Measurements from ENCODE around the gene PSMB7. TPM values are rescaled to one million over a fixed set of nuclear protein-coding genes. Genes with fewer than 3 reads are reported as not detected.

PSMB7 gene
- total and polyA plus RNA-seq, 2 of the 13 experiments (the other 11 are each of a cell fraction or from before 2014, with no cell fraction given) = 259 to 291 TPM

DNA sequence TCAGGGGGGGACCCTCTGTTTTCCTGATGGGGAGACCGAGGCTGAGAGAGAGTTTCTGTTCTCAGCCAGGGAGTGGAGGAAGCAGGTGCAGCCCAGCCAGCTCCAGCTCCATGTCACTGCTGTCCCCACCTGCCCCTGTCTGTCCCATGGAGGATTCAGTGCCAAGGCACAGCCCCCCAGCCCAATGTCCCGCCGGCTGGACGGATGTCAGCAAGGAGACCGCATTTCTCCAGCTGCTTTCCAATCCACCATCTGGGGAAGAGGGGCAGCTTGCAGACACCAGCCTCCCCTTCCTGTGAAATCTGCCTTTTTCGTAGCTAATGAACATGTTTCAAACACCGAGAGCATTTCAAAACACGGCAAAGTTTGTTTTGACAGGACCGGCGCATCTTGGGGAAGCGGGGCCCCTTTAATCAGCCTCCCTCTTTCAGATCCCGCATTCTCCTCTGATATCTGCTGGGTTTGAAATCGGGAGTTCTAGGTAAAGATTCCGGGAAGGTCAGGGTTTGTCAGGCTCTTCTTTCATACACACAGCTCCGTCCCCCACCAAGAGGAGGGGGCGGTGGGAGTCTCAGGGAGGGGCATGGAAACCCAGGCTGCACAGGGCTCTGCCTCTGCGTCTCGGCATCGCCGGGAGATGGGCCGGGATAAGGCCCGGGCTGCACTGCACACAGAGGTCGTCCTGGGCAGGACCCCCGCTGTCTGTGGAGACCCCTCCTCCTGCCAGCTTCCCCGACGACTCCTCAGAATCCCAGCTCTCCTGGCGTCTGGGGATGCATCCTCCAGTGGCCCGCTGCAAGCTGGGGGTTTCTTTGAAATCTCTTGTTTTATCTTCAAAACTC lies 82.7 kb downstream of the PSMB7 start:
- Histone ChIP-seq H3K4me2 (ENCODE audit: low read depth, low read length) (no peak overlapping the region), H4K20me1 (ENCODE audit: insufficient read depth, low read length) (no peaks in the 10 kb centered on the region), H2AFZ (ENCODE audit: low read length) (no peak overlapping the region), H3K9ac (ENCODE audit: insufficient read depth, low read depth, low read length) (no peak overlapping the region), H3K36me3 (replicated peaks in 1 of 2; ENCODE audit: control insufficient read depth in 1 of 2, insufficient read depth in 2 of 2, low read length in 2 of 2) (peaks cover 47 to 70% of the 10 kb centered on the region in 2 experiments), H3K27me3 (ENCODE audit: control insufficient read depth in 1 of 2, insufficient read depth in 2 of 2, low read length in 2 of 2) (no peaks in the 10 kb centered on the region), H3K27ac (ENCODE audit: extremely low read length, insufficient read depth, low read length) (no peak overlapping the region), H3K79me2 (ENCODE audit: insufficient read depth, low read length) (no peaks in the 10 kb centered on the region), H3K9me3 (ENCODE audit: low read length) (no peaks in the 10 kb centered on the region), H3K4me1 (ENCODE audit: insufficient read depth, low read length) (no peaks in the 10 kb centered on the region), H3K4me3 (replicated peaks in 1 of 3; ENCODE audit: insufficient read depth in 1 of 3, low read depth in 2 of 3, low read length in 3 of 3) (no peak overlapping the region)
- ChIA-PET POLR2A (no interaction called here), CTCF (ENCODE audit: low intra/inter-chr PET ratio, low total read pairs) (no interaction called here)
- FAIRE-seq (no peak), ATAC-seq (no peak), DNase-seq (ENCODE audit: low spot score) (no peak)
- WGBS (ENCODE audit: low lambda C conversion rate) = 91% methylated on average over 16 of the region's 28 CpGs
- BruUV-seq (replicated peaks) = no TSS peak
- in situ Hi-C loops (cut with HindIII; ENCODE audit: extremely low pct_ligation_motif_present, low pct_unique_long_range_greater_than_20kb) = no loop called here
- TF ChIP-seq ZNF652 (CRISPR knock-in tag; IDR thresholded peaks at IDR 0.05; ENCODE audit: borderline replicate concordance, low read depth) (no peak), ZNF296 (CRISPR knock-in tag; conservative IDR thresholded peaks at IDR 0.05) (no peak), AGO2 (optimal IDR thresholded peaks at IDR 0.05; ENCODE audit: low read depth, low read length) (peak; percentile 46), ZNF350 (CRISPR knock-in tag; IDR thresholded peaks at IDR 0.05; ENCODE audit: borderline replicate concordance, low read depth) (no peak), ZNF501 (CRISPR knock-in tag; IDR thresholded peaks at IDR 0.05) (no peak), ATM (IDR thresholded peaks at IDR 0.05; ENCODE audit: borderline replicate concordance) (no peak), ZNF747 (CRISPR knock-in tag; IDR thresholded peaks at IDR 0.05; ENCODE audit: borderline replicate concordance) (no peak)
- TF ChIP-seq, protein P1, sequence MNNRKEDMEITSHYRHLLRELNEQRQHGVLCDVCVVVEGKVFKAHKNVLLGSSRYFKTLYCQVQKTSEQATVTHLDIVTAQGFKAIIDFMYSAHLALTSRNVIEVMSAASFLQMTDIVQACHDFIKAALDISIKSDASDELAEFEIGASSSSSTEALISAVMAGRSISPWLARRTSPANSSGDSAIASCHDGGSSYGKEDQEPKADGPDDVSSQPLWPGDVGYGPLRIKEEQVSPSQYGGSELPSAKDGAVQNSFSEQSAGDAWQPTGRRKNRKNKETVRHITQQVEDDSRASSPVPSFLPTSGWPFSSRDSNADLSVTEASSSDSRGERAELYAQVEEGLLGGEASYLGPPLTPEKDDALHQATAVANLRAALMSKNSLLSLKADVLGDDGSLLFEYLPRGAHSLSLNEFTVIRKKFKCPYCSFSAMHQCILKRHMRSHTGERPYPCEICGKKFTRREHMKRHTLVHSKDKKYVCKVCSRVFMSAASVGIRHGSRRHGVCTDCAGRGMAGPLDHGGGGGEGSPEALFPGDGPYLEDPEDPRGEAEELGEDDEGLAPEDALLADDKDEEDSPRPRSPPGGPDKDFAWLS (CRISPR knock-in tag; IDR thresholded peaks at IDR 0.05; ENCODE audit: borderline replicate concordance) = no peak
- TF ChIP-seq, protein P2, sequence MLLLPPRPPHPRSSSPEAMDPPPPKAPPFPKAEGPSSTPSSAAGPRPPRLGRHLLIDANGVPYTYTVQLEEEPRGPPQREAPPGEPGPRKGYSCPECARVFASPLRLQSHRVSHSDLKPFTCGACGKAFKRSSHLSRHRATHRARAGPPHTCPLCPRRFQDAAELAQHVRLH (CRISPR knock-in tag; IDR thresholded peaks at IDR 0.05; ENCODE audit: borderline replicate concordance, low read depth) = no peak
- intact Hi-C loops (cut with micrococcal nuclease; ENCODE audit: unreplicated experiment) = no loop called here
